T-helper 9 cell (primary cell): Measurements from ENCODE around the gene PRSS8.

Experiments
- DNase-seq: peaks from one replicate; pipeline ENCODE4 v3.0.0-alpha.2; 2020

PRSS8 gene

DNA sequence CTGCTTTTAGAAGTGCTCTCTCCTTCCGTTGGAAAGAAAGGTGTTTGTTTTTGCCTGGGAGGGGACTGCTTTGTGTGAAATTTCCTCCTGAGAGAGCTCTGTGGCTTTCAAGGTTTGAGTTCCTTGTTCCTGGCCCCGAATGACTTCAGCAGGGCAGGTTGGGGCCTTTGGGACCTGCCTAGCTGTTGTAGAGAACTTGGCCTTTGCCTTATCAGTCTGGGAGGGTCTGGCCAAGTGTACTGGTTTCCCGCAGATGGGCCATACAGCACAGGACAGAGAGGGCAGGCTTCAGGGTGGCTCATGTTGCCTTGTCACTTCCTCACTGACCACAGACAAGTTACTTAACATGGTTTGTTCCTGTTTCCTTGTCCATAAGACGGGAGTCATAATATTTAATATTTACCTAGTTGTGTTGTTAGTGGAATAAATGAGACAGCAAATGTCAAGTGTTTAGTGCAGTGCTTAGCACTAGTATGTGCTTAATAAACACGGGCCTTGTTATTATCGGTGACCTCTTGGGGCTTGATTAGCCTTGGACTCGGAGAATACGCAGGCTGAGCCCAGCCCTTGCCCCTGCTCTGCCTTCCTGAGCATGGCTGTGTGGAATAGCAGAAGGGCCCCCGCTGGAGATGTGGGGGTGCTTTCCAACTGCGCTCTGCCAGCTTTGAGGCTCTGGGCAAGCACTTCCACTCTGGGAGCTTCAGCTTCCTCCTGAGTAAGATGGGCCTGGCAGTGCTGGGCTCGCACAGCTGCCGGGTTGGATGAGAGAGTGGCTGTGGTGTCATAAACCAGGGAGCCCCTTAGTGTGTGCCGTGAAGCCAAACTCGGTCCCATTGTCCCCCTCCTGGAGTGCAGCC lies 6.6 kb downstream of the PRSS8 start:
- DNase-seq, result no peak

DNA sequence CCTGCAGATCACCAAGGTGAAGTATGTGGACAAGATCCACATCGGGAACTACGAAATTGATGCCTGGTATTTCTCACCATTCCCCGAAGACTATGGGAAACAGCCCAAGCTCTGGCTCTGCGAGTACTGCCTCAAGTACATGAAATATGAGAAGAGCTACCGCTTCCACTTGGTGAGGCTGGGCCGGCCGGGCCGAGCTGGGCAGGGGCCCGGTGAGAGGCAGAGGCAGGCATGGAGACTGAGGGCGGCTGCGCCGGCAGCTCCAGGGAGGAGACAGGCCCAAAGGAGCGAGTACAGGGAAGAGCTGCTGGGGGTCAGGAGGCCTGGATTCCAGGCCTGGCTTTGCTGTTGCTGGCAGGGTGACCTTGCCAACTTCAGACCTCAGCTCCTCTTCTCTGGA lies 8.3 kb downstream of the PRSS8 start:
- no peak for DNase-seq

DNA sequence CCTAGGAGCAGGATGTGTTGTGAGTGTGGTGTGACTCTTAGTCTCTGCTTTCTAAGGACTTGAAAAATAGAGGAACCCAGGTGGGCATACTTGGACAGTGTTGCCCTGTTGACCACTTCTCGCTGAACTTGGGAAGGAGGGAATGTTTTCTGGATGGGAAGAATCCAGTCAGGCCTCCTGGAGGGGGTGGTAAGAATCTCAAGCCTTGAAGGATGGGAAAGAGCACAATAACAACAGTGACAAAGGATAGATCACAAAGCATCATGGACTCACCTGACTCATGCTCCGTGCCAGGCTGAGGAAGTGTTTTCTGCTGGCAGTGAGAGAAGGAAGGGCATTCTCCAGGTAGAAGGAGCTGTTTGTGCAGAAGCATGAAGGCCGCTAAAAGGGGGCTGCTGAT lies 9.7 kb downstream of the PRSS8 start:
- DNase-seq, result no peak

DNA sequence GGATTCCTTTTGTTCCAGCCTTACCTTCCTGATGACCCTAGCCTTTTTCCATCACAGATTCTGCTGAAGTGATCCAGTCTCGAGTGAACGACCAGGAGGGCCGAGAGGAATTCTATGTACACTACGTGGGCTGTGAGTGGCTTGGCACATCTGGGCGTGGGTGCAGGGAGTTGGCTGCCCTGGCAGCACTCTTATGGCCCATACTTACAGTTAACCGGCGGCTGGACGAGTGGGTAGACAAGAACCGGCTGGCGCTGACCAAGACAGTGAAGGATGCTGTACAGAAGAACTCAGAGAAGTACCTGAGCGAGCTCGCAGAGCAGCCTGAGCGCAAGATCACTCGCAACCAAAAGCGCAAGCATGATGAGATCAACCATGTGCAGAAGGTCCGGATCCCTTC lies 15.4 kb downstream of the PRSS8 start:
- no peak for DNase-seq

DNA sequence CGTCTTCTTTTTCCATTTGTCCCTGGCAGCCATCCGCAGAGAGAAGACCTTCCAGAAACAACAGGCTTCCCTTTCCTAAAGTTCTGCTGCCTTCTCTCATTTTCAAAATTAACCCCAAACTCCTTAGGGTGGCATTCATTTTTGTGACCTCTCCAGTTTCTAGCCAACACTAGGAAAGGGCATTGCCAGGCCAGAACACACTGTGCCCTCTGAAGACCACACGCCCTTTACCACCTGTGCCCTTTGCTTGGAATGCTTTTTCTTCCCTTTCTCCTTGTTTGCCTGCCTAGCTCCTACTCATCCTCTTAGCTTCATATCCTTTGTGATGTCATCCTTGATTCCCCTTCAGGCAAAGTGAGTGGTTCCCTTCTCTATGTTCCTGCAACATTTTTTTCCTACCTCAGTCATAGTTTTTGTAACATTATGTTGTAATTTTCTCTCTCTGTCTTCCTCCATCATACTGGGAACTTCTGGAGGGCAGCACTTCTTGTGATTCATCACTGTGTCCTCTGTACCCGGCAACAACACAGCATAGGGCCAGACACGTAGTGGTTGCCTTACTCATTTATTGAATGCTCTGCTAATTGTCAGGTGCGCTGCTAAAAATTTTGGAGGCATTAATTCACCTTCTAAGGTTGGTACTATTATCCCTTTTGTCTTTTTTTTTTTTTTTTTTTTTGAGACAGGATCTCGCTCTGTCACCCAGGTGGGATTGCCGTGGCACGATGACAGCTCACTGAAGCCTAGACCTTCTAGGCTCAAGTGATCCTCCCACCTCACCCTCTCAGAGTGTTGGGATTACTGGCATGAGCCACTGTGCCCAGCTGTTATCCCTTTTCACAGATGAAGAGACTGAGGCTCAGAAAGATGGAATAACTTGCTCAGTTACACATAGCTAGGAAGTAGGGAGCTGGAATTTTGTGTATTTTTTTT lies 17.0 kb downstream of the PRSS8 start:
- DNase-seq, result no peak

DNA sequence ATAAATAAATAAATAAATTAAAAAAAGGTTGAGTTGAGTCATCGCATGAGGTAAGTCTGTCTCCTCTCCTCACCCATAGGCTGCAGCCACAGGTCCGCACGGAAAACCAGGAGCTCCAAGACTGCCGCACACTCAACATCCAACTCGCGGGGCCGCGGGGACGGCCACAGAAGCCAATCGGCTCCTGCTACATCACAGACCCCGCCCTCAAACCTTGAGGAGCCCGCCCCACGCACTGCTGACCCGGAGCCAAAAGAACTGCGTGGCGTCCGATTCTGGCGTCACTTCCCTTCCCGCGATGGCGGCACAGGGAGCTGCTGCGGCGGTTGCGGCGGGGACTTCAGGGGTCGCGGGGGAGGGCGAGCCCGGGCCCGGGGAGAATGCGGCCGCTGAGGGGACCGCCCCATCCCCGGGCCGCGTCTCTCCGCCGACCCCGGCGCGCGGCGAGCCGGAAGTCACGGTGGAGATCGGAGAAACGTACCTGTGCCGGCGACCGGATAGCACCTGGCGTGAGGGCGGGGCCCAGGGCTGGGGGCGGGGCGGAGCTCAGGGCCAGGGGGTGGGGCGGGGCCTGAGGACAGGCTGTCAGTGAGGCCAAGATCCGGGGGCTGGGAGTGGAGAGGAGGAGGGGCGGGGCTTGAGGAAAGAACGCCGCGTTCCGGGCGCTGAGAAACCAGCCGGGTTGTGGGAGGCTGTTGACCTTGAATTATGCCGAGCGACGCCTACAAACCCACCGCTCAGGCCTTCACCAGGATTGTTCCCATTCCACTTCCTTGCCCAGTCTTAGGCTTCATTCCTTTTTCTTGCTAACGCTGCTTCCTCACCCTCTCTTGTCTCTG lies 17.9 kb downstream of the PRSS8 start, which contains the start of gene KAT8:
Gene KAT8 (plus strand): TSS at position 281 of the 839 bp plus-strand sequence. CDS start 18 bp downstream, at position 299.
- peak; percentile 96 for DNase-seq

DNA sequence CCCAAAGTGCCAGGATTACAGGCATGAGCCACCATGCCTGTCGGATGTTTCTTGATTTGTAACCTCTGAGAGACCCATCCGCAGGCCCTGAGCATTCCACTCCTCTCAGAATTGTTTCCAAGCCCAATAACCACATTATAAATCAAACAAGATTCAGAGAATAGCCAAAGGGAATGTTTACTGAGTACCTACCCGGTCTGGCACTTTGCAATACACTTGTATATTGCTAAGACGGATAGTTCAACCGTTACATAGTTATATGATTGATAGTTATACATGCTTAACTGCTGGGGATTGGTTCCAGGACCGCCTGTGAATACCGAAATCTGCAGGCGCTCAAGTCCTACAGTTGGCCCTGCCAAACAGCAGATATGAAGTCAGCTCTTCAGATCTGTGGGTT lies 21.1 kb downstream of the PRSS8 start:
- no peak for DNase-seq

DNA sequence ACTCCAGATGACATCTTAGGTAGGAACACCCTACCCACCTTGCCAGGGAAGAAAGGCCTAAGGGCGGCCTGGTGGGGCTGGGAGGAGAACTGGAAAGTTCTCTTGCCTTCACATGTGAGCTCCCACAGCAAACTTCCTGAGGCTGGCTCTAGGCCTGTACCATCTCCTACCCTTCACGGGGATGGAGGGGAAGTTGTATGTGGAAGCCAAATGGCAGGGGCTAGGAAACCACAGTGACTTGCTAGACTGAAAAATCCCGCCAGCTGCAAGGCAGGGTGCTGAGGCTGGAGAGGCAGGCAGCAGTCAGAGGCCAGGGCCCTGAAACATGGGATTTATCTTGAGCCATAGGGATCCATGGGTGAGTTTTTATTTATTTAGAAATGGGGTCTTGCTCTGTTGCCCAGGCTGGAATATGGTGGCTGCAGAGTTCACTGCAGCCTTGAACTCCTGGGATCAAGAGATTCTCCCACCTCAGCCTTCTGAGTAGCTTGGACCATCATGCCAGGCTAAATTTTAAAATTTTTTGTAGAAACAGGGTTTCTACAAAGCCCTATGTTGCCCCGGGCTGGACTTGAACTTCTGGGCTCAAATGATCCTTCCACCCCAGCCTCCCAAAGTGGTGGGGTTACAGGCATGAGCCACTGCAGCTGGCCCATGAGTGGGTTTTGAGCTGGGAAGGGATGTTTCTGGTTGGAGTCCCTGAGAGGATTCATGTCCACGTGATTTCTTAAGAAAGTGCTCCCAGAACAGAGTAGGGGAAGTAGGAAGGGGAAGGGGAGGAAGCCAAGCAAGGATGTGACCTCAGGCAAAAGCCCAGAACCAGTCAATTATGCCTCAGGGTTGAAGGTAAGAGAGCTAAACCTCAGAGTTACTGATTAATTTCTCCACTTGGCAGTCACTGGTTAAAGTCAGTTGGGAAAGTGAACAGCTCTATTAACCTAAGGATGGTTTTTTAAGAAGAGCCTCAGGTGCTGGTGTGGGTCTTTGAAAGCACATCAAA lies 22.1 kb downstream of the PRSS8 start:
- DNase-seq, result no peak

DNA sequence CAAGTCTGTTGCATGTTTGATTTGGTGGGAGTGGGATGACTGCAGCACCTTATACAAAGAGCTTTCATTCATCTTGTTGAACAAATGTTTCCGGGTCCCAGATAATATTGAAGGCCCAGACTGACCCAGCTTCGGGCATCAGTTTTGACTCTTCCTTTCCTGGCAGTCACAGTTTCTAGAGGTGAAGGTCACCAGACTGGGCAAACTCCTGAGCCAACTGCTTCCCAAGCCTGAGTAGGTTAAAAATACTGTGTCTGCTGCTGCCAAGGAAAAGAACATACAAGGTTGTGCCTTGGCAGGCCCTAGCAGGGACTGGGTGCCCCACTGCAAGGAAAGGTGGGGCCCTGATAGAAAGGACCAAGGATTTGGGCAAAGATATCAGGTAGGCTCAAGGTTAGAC lies 22.8 kb downstream of the PRSS8 start:
- no peak for DNase-seq

DNA sequence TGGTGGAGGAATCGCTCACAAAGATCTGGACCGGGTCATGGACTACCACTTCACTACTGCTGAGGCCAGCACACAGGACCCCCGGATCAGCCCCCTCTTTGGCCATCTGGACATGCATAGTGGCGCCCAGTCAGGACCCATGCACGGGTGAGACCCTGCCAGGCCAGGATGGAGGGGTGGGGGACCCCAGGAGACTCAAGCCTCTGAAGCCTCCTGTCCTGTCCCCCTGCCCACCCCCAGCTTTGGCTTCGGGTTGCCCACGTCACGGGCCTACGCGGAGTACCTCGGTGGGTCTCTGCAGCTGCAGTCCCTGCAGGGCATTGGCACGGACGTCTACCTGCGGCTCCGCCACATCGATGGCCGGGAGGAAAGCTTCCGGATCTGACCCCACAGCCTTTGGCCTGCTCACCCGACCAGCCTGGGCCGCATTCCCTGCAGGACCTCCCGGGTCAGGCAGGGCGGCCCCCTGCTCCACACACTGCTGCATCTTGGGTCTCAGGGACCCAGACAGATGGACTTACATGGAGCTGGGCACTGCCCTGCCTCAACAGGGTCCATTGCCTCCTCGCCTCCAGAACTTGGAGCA lies 23.6 kb downstream of the PRSS8 start:
- DNase-seq, result no peak

DNA sequence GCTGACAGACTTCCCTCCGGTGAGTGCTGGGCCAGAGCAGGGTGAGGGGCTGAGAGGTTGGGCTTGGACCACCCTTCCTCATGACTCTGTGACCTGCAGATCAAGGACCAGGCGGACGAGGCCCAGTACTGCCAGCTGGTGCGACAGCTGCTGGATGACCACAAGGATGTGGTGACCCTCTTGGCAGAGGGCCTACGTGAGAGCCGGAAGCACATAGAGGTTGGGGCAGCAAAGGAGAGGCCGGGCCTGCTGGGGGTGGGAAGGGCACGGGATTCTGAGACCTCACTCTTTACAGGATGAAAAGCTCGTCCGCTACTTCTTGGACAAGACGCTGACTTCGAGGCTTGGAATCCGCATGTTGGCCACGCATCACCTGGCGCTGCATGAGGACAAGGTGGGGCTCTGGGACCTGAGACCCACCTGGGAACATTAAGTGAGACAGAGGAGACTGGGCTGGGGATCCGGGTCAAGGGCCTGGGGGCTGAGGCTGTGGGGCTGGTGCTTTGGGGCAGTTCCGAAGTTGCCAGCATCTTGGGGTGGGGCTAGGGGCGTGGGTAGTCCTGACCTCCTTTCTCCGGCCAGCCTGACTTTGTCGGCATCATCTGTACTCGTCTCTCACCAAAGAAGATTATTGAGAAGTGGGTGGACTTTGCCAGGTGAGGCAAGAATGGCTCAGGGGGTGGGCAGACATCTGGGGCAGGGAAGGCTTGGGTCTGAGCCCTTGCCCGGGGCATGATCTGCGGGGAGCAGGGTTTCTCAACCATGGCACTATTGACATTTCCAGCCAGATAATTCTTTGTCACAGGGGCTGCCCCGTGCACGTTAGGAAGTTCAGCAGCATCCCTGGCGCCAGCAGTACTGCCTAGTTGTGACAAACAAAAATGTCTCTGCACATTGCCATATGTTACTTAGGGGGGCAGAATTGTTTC lies 25.2 kb downstream of the PRSS8 start:
- no peak for DNase-seq

DNA sequence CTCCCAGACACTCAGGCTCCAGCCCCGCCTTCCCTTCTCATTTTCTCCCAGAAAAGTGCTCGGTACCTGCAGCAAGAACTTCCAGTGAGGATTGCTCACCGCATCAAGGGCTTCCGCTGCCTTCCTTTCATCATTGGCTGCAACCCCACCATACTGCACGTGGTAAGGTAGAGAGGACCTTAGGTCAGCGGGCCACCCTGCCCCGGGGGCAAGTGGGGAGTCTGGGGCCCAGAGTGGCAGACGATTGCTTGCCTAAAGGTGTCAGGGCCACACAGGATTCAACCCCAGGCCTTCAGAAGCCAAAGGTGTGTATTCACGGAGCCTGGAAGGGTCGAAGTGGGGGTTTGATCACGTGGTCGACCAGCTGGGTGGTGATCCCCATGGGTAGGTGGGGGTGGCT lies 25.9 kb downstream of the PRSS8 start:
- no peak for DNase-seq

DNA sequence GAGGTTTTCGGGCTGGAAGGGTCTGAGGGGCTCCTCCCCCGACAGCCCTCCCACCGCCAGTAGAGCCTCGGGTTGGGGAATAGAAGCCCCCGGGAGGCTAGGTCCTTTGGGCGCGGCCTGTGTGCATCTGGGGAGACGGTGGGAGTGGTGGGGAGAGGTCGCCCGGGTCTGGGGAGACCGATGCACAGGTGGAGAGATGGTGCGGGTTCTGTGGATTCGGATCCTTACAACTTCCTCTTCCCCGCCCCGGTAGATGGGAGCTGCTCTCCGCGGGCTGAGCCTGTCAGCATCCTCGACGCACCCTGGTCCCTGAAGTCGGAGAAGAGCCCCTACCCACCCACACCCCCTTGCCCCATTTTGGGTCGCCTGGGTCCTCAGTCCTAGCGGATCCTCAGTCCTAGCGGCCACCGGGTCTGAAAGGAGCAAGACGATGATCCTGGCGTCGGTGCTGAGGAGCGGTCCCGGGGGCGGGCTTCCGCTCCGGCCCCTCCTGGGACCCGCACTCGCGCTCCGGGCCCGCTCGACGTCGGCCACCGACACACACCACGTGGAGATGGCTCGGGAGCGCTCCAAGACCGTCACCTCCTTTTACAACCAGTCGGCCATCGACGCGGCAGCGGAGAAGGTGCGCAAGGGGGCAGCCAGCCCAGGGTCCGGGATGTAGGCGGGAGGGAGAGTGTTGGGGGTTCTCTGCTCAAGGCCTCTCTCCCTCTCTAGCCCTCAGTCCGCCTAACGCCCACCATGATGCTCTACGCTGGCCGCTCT lies 26.6 kb downstream of the PRSS8 start:
- DNase-seq, result no peak

DNA sequence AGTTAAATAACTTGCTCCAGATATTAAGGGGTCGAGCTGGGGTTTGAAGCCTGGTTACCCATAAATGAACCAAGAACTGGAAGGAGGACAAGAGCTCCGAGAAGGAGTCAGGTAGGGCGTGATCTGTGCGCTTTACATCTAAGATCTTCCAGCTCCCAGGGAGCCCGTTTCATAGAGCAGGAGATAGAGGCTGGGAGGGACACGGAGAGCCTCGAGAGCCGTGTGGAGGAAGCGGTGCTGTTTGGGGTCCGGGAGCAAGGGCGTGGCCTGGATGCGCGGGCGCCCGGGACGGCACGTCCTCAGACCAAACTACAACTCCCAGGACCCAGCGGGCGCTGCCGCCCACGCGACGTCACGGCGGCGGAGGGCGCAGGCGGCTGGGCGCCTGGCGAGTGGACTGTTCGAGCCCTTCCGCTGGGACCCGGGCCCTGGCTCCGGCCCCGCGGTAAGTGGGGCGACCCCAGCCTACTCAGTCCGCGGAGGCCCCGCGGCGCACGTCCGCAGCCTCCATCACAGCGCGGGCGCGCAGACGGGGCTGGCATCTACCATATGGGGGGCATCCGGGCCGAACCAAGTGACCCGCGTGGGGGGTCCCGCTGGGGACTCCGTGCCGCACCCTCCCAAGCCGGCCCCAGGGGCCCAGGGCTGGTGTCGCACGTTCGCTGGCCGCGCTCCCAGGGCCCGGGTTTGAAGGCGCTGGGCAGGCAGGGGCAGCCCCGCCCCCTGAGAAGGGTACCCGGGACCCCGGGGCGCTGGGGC lies 27.3 kb downstream of the PRSS8 start, which contains the start of gene BCKDK:
Gene BCKDK (plus strand): TSS at position 352 of the 759 bp plus-strand sequence. CDS start 838 bp downstream, outside the sequence.
- peak; percentile 35 for DNase-seq

DNA sequence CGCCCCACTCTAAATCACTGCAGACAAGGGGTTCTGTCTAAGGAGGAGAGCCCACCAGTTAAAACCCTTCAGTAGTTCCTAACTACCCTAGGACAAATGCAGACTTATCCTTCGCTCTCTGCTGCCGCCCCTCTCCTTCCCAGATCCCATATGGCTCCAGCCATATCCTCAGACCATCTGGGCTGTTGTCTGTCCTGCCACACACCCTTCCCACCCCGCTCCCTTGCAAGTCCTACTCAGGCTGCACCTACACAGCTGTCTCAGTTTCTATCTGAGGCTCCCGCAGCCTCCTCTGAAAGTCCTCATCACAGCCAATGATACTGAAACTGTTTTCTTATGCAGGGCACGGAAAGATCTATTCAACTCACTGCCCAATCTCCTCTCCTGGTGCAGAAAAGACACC lies 28.1 kb downstream of the PRSS8 start:
- no peak for DNase-seq

DNA sequence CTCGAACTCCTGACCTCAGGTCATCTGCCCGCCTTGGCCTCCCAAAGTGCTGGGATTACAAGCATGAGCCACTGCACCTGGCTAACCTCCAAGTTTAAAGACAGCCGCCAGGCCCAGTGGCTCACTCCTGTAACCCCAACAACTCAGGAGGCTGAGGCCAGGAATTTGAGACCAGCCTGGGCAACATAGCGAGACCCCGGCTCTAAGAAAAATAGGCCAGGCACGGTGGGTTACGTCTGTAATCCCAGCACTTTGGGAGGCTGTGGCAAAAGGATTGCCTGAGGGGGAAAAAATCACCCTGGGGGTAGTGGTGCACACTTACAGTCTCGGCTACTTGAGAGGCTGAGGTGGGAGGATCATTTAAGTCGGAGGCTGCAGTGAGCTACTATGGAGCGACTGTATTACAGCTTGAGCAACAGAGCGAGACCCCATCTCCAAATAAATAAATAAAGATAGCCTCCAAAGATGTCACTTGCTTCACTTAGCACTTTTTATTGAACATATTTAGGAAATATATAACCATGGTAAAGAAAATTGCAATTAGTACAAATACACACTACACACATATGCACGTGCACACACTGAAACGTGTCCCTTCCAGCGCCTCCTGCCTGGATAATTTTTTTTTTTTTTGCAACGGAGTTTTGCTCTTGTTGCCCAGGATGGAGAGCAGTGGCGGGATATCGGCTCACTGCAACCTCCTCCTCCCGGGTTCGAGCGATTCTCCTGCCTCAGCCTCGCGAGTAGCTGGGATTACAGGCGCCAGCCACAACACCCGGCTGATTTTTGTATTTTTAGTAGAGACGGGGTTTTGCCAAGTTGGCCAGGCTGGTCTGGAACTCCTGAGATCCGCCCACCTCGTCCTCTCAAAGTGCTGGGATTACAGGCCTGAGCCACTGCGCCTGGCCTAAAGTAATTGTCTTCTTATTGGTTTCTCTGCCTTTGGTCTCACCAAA lies 28.7 kb downstream of the PRSS8 start:
- no peak for DNase-seq

DNA sequence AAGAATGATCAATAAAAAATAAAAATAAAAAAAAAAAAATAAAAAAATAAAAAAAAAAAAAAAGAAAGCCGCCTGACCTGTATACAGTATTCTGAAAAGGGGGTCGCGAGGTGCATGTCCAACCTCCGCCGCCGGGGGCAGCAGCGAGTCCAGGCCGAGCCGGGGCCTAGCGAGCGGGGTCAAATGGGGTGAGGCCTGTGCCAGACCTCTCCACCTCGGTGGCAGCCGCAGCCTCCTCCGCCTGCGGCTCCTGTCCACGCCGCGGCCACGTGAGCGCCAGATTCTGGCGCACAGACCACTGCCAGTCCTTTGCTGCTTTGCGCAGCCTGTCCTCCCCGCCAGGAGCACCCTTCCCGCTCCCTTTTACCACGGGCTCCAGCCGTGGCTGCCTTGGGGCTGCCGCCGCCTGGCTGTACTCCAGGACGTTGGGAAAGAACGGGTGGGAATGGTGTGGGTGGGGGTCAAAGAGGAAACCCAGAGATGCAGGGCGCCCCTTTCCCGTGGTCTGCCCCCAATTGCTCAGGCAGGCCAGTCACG lies 29.8 kb downstream of the PRSS8 start:
- peak; percentile 75 for DNase-seq
